ENCODE data around the gene ZNF225.
"Not testable (repeated sequence)": the region's sequence is repeated elsewhere in the genome, so short reads cannot be mapped to it uniquely, and the experiment has no call there.

Gene ZNF225

DNA sequence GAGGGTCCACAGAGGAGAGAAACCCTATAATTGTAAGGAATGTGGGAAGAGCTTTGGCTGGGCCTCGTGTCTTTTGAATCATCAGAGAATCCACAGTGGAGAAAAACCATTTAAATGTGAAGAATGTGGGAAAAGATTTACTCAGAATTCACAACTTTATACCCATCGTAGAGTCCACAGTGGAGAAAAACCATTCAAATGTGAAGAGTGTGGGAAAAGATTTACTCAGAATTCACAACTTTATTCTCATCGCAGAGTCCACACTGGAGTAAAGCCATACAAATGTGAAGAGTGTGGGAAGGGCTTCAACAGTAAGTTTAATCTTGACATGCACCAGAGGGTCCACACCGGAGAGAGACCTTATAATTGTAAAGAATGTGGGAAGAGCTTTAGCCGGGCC lies 18.8 kb downstream of the ZNF225 start:
- Mint-ChIP-seq H3K4me3 (no peak overlapping the region), H3K4me1 (no peaks in the 10 kb centered on the region), H3K9me3 (peaks cover 16 to 31% of the 10 kb centered on the region in 2 donors), H3K27me3 (no peaks in the 10 kb centered on the region), H3K27ac (no peak overlapping the region)
- ATAC-seq (no peak), DNase-seq (no peak)

DNA sequence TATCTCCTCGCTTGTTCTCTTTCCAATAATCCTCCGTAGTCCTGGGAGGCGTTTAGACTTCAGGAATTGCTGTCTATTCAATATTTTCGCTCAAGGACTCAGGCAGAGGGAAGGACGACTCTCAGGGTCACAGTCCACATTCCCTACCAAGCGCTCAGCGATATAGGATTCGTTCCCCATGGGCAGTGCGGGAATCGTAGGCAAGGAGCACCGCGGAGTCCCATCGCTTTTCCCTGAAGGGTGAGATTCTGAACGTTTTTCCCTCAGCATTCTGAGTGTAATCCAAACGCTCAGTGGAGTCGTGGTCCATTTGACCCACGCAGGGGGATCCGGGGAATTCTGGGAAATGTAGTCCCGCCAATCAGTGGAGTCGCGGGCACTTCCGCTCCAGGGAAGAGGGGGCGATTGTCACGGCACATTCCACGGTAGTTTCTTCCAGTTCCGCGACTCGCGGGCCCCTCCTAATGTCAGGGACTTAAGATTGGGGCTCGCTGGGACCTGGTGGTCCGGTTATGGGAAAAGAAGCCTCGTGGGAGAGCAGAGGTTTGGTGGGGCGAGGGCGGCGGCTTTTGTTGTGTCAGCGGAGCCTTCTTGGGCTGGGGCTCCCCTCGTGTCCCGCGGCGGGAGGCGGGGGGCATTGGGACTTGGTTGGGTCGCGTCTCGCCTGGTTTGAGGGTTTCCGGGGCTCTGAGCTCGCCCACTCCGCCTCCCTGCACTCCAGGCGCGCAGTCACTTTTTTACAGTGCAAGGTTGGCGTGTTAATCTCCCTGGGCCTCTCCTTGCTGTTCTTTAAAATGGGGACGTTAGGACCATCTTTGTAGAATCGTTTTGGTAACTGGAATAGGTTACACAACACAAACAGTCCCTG lies 28.2 kb downstream of the ZNF225 start, which contains the start of gene ZNF234:
Gene ZNF234 (plus strand): TSS at position 364 of the 868 bp plus-strand sequence. CDS start 3,079 bp downstream, outside the sequence.
- Mint-ChIP-seq H3K4me1 (peaks cover 14% of the 10 kb centered on the region), H3K4me3 (peak within 1 kb of the TSS; percentile 97 to 99), H3K9me3 (peaks cover 9 to 42% of the 10 kb centered on the region in 2 donors), H3K27me3 (no peaks in the 10 kb centered on the region), H3K27ac (peak within 1 kb of the TSS; percentile 97 to 99)
- peak; percentile 53 to 64 for DNase-seq
- ATAC-seq: peak; percentile 90

DNA sequence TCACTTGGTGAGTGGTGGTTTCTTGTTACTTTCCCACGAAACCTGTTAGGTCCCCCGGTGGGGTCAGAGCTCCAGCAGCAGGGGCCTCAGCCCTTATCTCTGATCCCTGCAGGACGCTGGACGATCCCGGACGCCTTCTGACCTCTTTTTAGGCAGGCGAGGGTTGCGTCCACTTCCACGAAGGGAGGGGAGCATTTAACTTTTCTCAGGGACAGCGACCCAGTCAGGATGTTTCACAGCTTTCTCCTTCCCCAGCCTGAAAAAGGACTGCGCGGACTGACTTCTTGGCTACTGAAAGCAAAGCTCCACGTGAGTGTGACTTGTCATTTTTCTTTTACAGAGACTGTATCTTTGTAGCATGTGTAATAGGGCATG lies 28.8 kb downstream of the ZNF225 start:
- peaks cover 5 to 36% of the 10 kb centered on the region in 2 donors for H3K9me3 Mint-ChIP-seq
- ATAC-seq (no peak), DNase-seq (peak in 1 of 2 donors; percentile 10)
- H3K4me1 Mint-ChIP-seq: peaks cover 14% of the 10 kb centered on the region
- peak overlapping the region; percentile 97 to 99 for H3K4me3 Mint-ChIP-seq
- no peaks in the 10 kb centered on the region for H3K27me3 Mint-ChIP-seq
- peak overlapping the region; percentile 97 to 99 for H3K27ac Mint-ChIP-seq

DNA sequence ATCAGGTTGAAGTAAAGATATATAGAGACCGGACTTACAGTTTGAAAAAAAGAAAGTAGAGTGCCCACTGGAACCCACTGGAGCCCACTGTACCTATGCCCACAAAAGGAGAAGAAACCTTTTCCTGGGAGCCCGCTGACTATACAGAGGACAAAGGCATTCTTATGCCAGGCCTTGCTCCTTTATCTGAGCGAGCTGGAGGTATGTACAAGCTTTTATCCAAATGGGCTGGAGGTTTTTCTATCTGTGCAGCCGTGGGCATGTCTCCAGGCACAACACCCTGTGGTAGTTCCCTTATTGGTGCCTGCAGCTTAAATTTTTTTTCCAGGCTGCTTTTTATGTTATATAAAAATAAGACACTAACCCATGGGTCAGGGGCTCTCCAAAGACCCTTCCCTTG lies 36.6 kb downstream of the ZNF225 start:
- Mint-ChIP-seq H3K9me3 (peaks cover 13 to 54% of the 10 kb centered on the region in 2 donors), H3K27me3 (no peaks in the 10 kb centered on the region), H3K27ac (no peak overlapping the region), H3K4me1 (no peaks in the 10 kb centered on the region), H3K4me3 (no peak overlapping the region)
- ATAC-seq (no peak), DNase-seq (no peak)

DNA sequence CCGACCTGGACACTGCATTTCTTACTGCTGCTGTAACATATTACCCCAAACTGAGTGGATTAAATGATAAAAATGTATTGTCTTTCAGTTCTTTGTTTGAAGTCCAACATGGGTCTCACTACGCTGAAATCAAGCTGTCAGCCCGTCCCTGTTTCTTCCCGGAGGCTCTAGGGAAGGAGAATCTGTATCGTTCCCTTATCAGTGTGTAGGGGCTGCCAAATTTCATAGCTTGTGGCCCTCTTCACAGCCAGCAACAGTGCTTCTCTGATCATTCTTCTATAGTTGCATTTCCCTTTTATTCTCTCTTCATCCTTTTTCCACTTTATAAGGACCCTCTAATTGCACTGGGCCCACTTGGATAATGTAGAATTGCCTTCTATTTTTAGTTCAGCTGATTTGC lies 38.3 kb downstream of the ZNF225 start:
- DNase-seq (no peak), ATAC-seq (no peak)
- Mint-ChIP-seq H3K4me3 (no peak overlapping the region), H3K27ac (no peak overlapping the region), H3K9me3 (peaks cover 21 to 61% of the 10 kb centered on the region in 2 donors), H3K4me1 (no peaks in the 10 kb centered on the region), H3K27me3 (no peaks in the 10 kb centered on the region)

DNA sequence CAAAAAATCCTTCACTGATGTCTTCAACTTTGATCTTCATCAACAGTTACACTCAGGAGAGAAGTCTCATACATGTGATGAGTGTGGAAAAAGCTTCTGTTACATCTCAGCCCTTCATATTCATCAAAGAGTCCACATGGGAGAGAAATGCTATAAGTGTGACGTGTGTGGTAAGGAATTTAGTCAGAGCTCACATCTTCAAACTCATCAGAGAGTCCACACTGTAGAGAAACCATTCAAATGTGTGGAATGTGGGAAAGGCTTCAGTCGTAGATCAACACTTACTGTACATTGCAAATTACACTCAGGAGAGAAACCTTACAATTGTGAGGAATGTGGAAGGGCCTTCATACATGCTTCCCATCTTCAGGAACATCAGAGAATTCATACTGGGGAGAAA lies 43.3 kb downstream of the ZNF225 start:
- ATAC-seq: no peak

DNA sequence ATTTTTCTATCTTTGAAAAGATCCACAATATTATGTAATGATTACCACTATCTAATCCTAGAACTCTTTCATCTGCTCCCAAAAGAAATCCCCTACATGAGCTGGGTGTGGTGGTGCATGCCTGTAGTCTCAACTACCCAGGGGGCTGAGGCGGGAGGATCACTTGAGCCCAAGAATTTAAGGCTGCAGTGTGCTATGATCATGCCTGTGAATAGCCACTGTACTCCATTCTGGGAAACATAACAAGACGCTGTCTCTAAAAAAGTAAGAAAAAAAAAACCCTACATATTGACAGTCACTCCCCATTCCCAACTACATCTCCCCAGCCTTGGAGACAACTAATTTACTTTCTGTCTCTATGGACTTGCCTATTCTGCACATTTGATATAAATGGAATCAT lies 50.6 kb downstream of the ZNF225 start:
- H3K27ac Mint-ChIP-seq: no peak overlapping the region
- ATAC-seq (no peak), DNase-seq (no peak)
- H3K27me3 Mint-ChIP-seq: no peaks in the 10 kb centered on the region
- H3K4me3 Mint-ChIP-seq: no peak overlapping the region
- H3K4me1 Mint-ChIP-seq: peaks cover 28% of the 10 kb centered on the region
- H3K9me3 Mint-ChIP-seq: peaks cover 36 to 42% of the 10 kb centered on the region in 2 donors

More for the DNA sequence above, 43.3 kb downstream of the ZNF225 start:
- no peaks in the 10 kb centered on the region for H3K4me1 Mint-ChIP-seq
- no peak overlapping the region for H3K27ac Mint-ChIP-seq
- no peak overlapping the region for H3K4me3 Mint-ChIP-seq
- no peak for DNase-seq
- H3K9me3 Mint-ChIP-seq: peaks cover 30 to 57% of the 10 kb centered on the region in 2 donors
- H3K27me3 Mint-ChIP-seq: no peaks in the 10 kb centered on the region

DNA sequence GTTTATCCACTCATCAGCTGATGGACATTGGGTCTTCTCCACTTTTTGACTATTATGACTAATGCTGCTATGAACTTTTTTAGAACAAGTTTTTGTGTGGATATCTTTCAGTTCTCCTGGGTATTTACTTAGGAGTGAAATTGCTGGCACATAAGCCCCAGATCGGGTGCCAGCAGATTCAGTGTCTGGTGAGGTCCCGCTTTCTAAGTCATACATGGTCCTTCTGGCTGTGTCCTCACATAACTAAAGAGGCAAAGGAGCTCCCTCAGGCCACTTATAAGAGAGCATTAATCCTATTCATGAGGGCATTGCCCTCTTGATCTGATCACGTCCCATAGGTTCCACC lies 51.1 kb downstream of the ZNF225 start:
- Mint-ChIP-seq H3K9me3 (peaks cover 36 to 39% of the 10 kb centered on the region in 2 donors), H3K27ac (peak overlapping the region in 1 of 2 donors; percentile 96), H3K4me1 (peaks cover 28% of the 10 kb centered on the region), H3K27me3 (no peaks in the 10 kb centered on the region), H3K4me3 (peak overlapping the region; percentile 97)
- DNase-seq: no peak
- no peak for ATAC-seq

DNA sequence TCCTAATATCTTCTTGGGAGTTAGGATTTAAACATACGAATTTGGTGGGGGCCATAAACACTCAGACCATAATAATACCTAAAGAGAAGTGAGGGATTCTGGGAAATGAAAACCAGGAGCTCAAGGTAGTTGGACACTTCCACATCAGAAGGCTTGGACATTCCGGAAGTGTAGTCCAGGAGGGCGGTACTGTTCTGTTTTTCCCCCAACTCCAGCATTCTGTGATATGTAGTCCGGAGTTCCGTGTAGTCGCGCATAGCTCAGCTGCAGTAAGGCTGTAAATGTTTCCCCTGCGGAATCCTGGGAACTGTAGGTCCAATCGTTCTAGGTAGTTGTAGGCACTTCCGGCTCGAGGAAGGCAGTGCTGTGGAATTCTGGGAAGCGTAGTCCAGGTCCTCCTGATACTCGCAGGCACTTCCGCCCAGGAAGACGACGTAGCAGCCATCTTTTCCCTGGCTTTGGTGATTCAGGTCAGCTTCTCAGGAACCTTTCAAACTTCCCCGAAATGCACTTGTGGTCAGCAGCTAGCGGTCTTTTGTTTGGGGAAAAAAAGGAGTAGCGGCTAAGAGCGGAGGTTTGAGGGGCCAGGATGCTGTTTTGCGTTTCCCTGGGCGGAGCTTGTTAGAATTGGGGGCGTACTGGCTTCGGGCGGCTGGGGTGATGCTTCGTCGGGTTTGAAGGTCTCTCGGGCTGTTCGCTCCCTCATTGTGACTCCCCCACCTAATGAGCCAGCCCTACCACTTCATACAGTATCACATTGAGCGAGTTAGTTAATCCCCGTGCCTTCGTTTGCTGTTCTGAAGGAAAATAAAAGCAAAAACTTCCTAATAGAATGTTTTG lies 51.7 kb downstream of the ZNF225 start, which contains the start of gene ZNF226:
Gene ZNF226 (plus strand): TSS at position 428 of the 840 bp plus-strand sequence. CDS start 4,981 bp downstream, outside the sequence.
- peak within 1 kb of the TSS; percentile 97 for H3K4me3 Mint-ChIP-seq

DNA sequence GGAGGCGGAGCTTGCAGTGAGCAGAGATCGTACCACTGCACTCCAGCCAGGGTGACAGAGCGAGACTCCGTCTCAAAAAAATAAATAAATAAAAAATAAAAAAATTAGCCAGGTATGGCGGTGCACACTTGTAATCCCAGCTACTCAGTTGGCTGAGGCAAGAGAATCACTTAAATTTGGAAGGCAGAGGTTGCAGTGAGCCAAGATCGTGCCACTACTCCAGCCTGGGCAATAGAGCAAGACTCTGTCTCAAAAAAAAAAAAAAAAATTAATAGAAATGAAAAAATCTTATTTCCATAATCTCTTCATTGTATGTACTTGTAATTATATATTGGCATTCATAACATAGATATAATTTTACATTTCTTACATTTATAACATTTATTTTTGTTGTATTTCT lies 57.5 kb downstream of the ZNF225 start:
- H3K4me3 Mint-ChIP-seq, H3K27me3 Mint-ChIP-seq, H3K27ac Mint-ChIP-seq, DNase-seq, ATAC-seq: not testable (repeated sequence)
- H3K4me1 Mint-ChIP-seq: peaks cover 19% of the 10 kb centered on the region
- H3K9me3 Mint-ChIP-seq: peaks cover 47 to 57% of the 10 kb centered on the region in 2 donors

More for the DNA sequence above, 51.7 kb downstream of the ZNF225 start, which contains the start of gene ZNF226:
- no peaks in the 10 kb centered on the region for H3K27me3 Mint-ChIP-seq
- peaks cover 34 to 36% of the 10 kb centered on the region in 2 donors for H3K9me3 Mint-ChIP-seq
- ATAC-seq (peak; percentile 89), DNase-seq (peak; percentile 66 to 81)
- H3K4me1 Mint-ChIP-seq: peaks cover 28% of the 10 kb centered on the region
- peak within 1 kb of the TSS; percentile 96 to 97 for H3K27ac Mint-ChIP-seq

DNA sequence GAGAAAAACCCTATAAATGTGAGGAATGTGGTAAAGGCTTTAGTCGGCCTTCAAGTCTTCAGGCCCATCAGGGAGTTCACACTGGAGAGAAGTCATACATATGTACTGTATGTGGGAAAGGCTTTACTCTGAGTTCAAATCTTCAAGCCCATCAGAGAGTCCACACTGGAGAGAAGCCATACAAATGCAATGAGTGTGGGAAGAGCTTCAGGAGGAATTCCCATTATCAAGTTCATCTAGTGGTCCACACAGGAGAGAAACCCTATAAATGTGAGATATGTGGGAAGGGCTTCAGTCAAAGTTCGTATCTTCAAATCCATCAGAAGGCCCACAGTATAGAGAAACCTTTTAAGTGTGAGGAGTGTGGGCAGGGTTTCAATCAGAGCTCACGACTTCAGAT lies 63.4 kb downstream of the ZNF225 start:
- DNase-seq (no peak), ATAC-seq (no peak)
- peaks cover 56 to 82% of the 10 kb centered on the region in 2 donors for H3K9me3 Mint-ChIP-seq
- H3K4me3 Mint-ChIP-seq: no peak overlapping the region
- no peaks in the 10 kb centered on the region for H3K4me1 Mint-ChIP-seq
- no peaks in the 10 kb centered on the region for H3K27me3 Mint-ChIP-seq
- H3K27ac Mint-ChIP-seq: no peak overlapping the region

DNA sequence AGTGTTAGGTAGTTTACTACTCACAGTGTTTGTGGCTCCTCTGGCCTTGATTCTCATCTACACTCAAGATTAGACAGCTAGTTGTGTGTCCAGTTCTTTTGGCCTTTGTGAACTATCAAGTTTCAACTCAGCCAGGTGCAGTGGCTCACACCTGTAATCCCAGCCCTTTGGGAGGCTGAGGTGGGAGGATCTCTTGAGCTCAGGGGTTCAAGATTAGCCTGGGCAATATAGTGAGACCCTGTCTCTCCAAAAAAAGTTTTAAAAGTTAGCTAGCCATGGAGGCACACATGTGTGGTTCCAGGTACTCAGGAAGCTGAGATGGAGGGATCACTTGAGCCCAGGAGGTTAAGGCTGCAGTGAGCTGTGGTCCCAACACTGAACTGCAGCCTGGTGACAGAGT lies 67.8 kb downstream of the ZNF225 start:
- Mint-ChIP-seq H3K4me3 (no peak overlapping the region), H3K9me3 (peaks cover 36 to 59% of the 10 kb centered on the region in 2 donors), H3K27me3 (no peaks in the 10 kb centered on the region), H3K4me1 (no peaks in the 10 kb centered on the region), H3K27ac (no peak overlapping the region)
- DNase-seq (no peak), ATAC-seq (no peak)

DNA sequence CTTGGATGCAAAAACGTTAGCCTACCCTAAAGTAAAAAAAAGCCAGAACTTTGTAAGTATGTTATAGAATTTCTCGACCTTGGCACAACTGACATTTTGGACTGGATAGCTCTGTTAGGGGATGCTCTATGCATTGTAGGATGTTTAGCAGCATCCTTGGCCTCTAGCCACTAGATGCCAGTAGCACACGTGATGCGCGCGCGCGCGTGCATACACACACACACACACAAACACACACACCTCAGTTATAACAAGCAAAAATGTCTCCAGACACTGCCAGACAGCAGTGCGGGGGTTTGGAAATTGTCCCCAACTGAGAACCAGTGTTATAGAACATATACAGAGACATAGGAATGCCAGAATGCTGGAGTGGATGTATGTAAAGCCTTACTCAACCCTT lies 68.9 kb downstream of the ZNF225 start:
- DNase-seq (no peak), ATAC-seq (no peak)
- no peak overlapping the region for H3K27ac Mint-ChIP-seq
- H3K4me3 Mint-ChIP-seq: no peak overlapping the region
- no peaks in the 10 kb centered on the region for H3K27me3 Mint-ChIP-seq
- H3K9me3 Mint-ChIP-seq: peaks cover 24 to 54% of the 10 kb centered on the region in 2 donors
- H3K4me1 Mint-ChIP-seq: no peaks in the 10 kb centered on the region

Data from stimulated activated naive CD8-positive, alpha-beta T cell treated with anti-CD3 and anti-CD28 coated beads, Interleukin-15, amount 100 ng/mL, for 72 hours (primary cell).